HG03521 (cell line): ENCODE results near the gene XAGE2.

Experiments used
- ATAC-seq: cut with Tn5 transposase; IDR thresholded peaks from one replicate; pipeline ENCODE4 v1.9.1; 2021; ENCODE audit warnings: mild to moderate bottlenecking, moderate library complexity; ENCODE audit not compliant: unreplicated experiment

XAGE2 gene

DNA sequence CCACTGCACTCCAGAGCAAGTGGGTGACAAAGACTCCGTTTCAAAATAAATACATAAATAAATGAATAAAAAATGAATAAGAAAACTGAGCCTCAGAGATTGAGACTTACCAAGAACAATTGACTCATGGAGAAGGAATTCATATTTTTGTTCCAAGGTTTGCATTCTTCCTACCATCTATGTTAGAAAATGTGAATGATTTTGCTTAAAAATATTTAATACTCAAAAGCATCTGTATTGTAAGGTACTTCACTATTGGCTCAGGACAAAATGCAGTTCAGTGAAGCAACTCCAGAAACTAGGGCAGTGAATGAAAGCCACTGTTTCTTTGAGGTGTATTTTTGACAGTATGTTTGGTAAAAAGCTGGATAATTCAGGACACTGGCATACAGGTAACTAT lies 54.1 kb downstream of the XAGE2 start:
- no peak for ATAC-seq

DNA sequence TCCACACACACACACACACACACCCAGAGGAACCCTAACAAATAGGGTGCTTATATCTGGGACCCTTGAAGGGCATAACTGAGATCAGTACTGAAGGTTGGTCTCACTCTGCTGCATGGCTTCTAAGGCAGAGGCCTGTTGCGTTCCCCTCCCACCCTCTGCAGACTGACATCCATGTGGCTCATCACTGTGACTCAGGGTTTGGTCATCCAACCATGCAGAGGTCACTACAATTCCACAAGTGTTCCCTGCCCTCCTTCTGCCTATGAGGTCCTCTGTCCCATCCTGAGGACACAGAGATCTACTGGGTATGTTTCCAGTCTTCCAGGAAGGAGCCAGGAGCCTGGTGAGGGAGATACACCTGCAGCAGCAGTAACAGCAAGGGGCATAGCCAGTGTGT lies 55.8 kb downstream of the XAGE2 start:
- no peak for ATAC-seq
